D721Med (cell line): ENCODE measurements around the gene LTBP3.

ENCODE experiments used
- DNase-seq: peaks from one replicate; pipeline ENCODE4 v3.0.0; 2011; ENCODE audit warnings: low spot score; ENCODE audit not compliant: insufficient read length
- FAIRE-seq: peaks from 2 replicates; lab custom pipeline; 2011; peaks lifted over from hg19 to GRCh38; lab: Jason Lieb, UNC
- CTCF ChIP-seq: IDR thresholded peaks from 2 replicates; pipeline ENCODE4 v1.5.1; 2012; ENCODE audit warnings: mild to moderate bottlenecking, control low read depth; ENCODE audit not compliant: insufficient read depth; ENCODE audit errors: missing control alignments

LTBP3 gene

GRCh38 chr11:65556470-65557279 lies 1.5 kb downstream of the LTBP3 start:
- DNase-seq: no peak
- no peak for FAIRE-seq
- no peak for TF ChIP-seq CTCF

GRCh38 chr11:65555693-65556231 lies 2.4 kb downstream of the LTBP3 start:
- no peak for TF ChIP-seq CTCF
- FAIRE-seq (no peak), DNase-seq (no peak)

- DNase-seq (no peak), FAIRE-seq (no peak)
- no peak for TF ChIP-seq CTCF
These were observed 3.2 kb downstream of the LTBP3 start for GRCh38 chr11:65554842-65555430.

GRCh38 chr11:65554057-65554818 lies 3.9 kb downstream of the LTBP3 start:
- DNase-seq: no peak
- no peak for TF ChIP-seq CTCF
- FAIRE-seq: no peak

GRCh38 chr11:65553301-65554001 lies 4.7 kb downstream of the LTBP3 start:
- no peak for FAIRE-seq
- no peak for TF ChIP-seq CTCF
- DNase-seq: no peak

GRCh38 chr11:65552388-65552951 lies 5.7 kb downstream of the LTBP3 start:
- no peak for TF ChIP-seq CTCF
- FAIRE-seq (no peak), DNase-seq (no peak)
